ENCODE data around the gene CRKL.

The CRKL gene

DNA sequence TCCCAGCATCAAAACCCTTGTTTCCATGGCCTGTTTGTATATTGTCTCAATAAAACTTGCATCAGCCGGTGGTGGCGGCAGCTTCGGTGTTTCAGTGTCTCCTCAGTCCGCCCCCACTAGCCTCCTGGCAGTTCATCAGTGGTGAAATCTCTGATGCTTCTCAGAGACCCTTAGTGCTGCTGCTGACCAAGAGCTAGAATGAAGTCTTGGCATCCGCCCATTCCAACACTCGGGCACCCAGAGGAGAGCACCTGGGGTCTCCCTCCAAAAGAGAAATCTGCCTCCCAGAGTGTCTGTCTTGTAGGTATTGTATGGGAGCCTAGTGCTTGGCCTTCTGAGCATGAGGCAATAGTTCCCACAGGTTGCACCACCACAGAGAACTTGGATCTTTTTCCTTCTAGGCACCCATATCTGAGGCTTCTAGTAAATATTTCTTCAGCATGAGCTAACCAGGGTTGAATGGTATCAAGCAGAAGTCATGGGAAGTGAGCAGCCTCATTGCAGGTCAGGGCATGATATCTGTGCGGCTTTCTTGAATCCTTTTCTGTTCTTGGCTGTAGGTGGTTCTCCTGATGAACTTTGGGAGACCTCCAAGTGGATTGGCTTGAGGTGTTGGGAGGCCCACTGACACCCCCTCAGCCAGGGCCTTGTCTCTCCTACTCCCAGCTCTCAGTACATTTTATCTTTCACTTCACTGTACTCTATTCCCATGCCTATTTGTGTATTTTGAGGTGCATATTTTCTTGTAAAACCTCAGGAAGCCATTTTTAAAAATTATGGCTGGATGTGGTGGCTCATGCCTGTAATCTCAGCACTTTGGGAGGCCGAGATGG is 36.7 kb downstream of the CRKL start:
- Histone ChIP-seq H3K4me2 (ENCODE audit: low read length) (no peak overlapping the region), H2AFZ (ENCODE audit: low read depth, low read length) (no peak overlapping the region), H3K4me1 (ENCODE audit: low read length) (no peaks in the 10 kb centered on the region), H3K79me2 (ENCODE audit: low read length) (peaks cover 54% of the 10 kb centered on the region), H3K9me3 (ENCODE audit: insufficient read depth, low read length) (no peaks in the 10 kb centered on the region), H3K36me3 (replicated peaks; ENCODE audit: low read depth, low read length) (peaks cover 48% of the 10 kb centered on the region), H3K27me3 (ENCODE audit: low read depth, low read length) (no peaks in the 10 kb centered on the region), H4K20me1 (ENCODE audit: insufficient read depth, low read length) (peaks cover 53% of the 10 kb centered on the region), H3K27ac (ENCODE audit: low read length) (no peak overlapping the region), H3K4me3 (ENCODE audit: low read length) (no peak overlapping the region), H3K9ac (ENCODE audit: low read length) (no peak overlapping the region)
- TF ChIP-seq EZH2phosphoT487 (IDR thresholded peaks at IDR 0.05; ENCODE audit: low read depth): no peak
- TF ChIP-seq, protein P1, sequence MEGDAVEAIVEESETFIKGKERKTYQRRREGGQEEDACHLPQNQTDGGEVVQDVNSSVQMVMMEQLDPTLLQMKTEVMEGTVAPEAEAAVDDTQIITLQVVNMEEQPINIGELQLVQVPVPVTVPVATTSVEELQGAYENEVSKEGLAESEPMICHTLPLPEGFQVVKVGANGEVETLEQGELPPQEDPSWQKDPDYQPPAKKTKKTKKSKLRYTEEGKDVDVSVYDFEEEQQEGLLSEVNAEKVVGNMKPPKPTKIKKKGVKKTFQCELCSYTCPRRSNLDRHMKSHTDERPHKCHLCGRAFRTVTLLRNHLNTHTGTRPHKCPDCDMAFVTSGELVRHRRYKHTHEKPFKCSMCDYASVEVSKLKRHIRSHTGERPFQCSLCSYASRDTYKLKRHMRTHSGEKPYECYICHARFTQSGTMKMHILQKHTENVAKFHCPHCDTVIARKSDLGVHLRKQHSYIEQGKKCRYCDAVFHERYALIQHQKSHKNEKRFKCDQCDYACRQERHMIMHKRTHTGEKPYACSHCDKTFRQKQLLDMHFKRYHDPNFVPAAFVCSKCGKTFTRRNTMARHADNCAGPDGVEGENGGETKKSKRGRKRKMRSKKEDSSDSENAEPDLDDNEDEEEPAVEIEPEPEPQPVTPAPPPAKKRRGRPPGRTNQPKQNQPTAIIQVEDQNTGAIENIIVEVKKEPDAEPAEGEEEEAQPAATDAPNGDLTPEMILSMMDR (IDR thresholded peaks at IDR 0.05; ENCODE audit: low read depth, low read length): no peak

GRCh38 chr22:20955548-20955947 is 38.3 kb downstream of the CRKL start:
- Histone ChIP-seq H3K27me3 (ENCODE audit: low read depth, low read length) (no peaks in the 10 kb centered on the region), H3K9ac (ENCODE audit: low read length) (no peak overlapping the region), H3K4me2 (ENCODE audit: low read length) (no peak overlapping the region), H3K36me3 (replicated peaks; ENCODE audit: low read depth, low read length) (peaks cover 37% of the 10 kb centered on the region), H2AFZ (ENCODE audit: low read depth, low read length) (no peak overlapping the region), H3K4me3 (ENCODE audit: low read length) (no peak overlapping the region), H3K9me3 (ENCODE audit: insufficient read depth, low read length) (no peaks in the 10 kb centered on the region), H4K20me1 (ENCODE audit: insufficient read depth, low read length) (peaks cover 37% of the 10 kb centered on the region), H3K4me1 (ENCODE audit: low read length) (no peaks in the 10 kb centered on the region), H3K79me2 (ENCODE audit: low read length) (peaks cover 37% of the 10 kb centered on the region), H3K27ac (ENCODE audit: low read length) (no peak overlapping the region)
- no peak for TF ChIP-seq EZH2phosphoT487 (IDR thresholded peaks at IDR 0.05; ENCODE audit: low read depth)
- TF ChIP-seq, protein P1 (IDR thresholded peaks at IDR 0.05; ENCODE audit: low read depth, low read length): no peak

DNA sequence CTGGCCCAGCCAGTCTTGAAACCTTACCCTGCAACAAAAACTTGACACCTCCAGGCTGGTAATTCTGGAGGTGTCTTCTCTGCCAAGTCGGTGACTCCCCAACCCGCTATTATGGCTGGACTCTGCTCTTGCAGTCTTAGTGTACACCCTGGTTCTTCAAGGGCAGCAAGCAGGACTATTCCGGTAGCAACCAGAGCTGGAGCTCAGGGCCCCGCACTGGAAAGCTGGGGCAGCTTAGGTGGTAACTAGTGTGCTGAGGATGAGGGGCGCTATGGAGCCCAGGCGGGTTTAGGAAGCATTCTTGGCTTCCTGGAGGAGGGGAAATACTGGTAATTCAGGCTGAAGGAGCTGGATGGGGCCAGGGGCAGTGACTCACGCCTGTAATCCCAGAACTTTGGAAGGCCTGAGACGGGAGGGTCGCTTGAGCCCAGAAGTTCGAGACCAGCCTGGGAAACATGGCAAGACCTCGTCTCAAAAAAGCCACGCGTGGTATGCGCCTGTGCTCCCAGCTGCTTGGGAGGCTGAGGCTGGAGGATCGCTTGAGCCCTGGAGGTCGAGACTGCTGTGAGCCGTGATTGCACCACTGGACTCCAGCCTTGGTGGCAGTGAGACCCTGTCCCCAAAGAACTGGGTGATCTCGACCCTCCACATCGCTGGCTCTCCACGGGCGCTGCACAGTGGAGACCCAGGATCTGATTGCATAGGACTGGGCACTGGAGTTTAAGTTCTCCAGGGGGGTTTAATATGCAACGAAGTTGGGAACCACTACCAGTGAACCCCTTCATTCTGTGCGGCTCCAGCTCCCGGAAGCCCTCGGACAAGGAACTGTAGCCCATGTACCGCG is 39.3 kb downstream of the CRKL start:
- Histone ChIP-seq H3K4me3 (ENCODE audit: low read length) (no peak overlapping the region), H2AFZ (ENCODE audit: low read depth, low read length) (no peak overlapping the region), H3K27me3 (ENCODE audit: low read depth, low read length) (no peaks in the 10 kb centered on the region), H3K4me2 (ENCODE audit: low read length) (no peak overlapping the region), H3K79me2 (ENCODE audit: low read length) (peaks cover 28% of the 10 kb centered on the region), H3K36me3 (replicated peaks; ENCODE audit: low read depth, low read length) (peaks cover 28% of the 10 kb centered on the region), H3K9ac (ENCODE audit: low read length) (no peak overlapping the region), H3K27ac (ENCODE audit: low read length) (no peak overlapping the region), H3K4me1 (ENCODE audit: low read length) (0 out of 2 replicates have a peak, but pooled peaks cover under 1% of the 10 kb centered on the region), H4K20me1 (ENCODE audit: insufficient read depth, low read length) (peaks cover 28% of the 10 kb centered on the region), H3K9me3 (ENCODE audit: insufficient read depth, low read length) (no peaks in the 10 kb centered on the region)
- TF ChIP-seq, protein P1 (IDR thresholded peaks at IDR 0.05; ENCODE audit: low read depth, low read length): no peak
- no peak for TF ChIP-seq EZH2phosphoT487 (IDR thresholded peaks at IDR 0.05; ENCODE audit: low read depth)

DNA sequence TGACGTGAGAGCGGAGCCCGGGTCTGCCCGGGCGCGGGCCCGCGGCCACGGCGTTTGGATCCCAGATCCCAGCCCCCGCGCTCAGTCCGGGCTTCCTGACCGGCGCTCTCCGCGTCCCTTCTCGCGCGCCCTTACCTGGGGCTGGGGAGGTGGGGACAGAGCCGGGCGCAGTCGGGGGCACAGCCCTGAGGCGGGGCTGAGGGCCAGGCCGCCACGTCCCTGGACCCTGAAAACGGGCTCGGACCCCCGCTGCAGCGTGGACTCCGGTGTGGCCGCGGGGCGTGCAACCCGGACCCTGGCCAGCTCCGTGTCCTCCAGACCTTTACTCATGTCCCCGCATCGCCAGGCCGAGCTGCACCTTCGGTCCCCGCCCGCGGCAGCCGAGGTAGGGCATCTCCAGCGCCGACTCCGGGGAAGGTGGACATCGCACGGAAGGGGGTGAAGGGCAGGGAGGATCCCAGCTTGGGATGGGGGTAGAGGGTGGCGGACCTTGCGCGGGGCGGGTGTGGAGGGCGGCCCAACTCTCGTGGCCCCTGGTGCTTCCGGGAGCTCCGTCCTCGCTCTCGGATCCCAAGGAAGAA is 40.0 kb downstream of the CRKL start:
- H3K27ac ChIP-seq (ENCODE audit: low read length): no peak overlapping the region
- H4K20me1 ChIP-seq (ENCODE audit: insufficient read depth, low read length): peaks cover 21% of the 10 kb centered on the region
- no peak overlapping the region for H3K4me3 ChIP-seq (ENCODE audit: low read length)
- no peak overlapping the region for H2AFZ ChIP-seq (ENCODE audit: low read depth, low read length)
- H3K27me3 ChIP-seq (ENCODE audit: low read depth, low read length): no peaks in the 10 kb centered on the region
- H3K36me3 ChIP-seq (replicated peaks; ENCODE audit: low read depth, low read length): peaks cover 21% of the 10 kb centered on the region
- no peaks in the 10 kb centered on the region for H3K9me3 ChIP-seq (ENCODE audit: insufficient read depth, low read length)
- H3K9ac ChIP-seq (ENCODE audit: low read length): no peak overlapping the region
- peaks cover 21% of the 10 kb centered on the region for H3K79me2 ChIP-seq (ENCODE audit: low read length)
- peaks cover 4% of the 10 kb centered on the region; the same call in 1 of the 2 replicates for H3K4me1 ChIP-seq (ENCODE audit: low read length)
- TF ChIP-seq, protein P1 (IDR thresholded peaks at IDR 0.05; ENCODE audit: low read depth, low read length): no peak
- no peak for TF ChIP-seq EZH2phosphoT487 (IDR thresholded peaks at IDR 0.05; ENCODE audit: low read depth)
- H3K4me2 ChIP-seq (ENCODE audit: low read length): no peak overlapping the region
